ENCODE data around the gene ARHGEF17.

Gene ARHGEF17

GRCh38 chr11:73384872-73385689, 77.0 kb downstream of the ARHGEF17 start:
- TF ChIP-seq CTCF (IDR thresholded peaks at IDR 0.05; ENCODE audit: low read depth, low read length, missing control alignments) = no peak
- DNase-seq (ENCODE audit: low read depth) = peak; percentile 69
- peak overlapping the region; percentile 26 for H3K4me3 ChIP-seq (ENCODE audit: low read depth, low read length)

GRCh38 chr11:73386016-73386415, 77.9 kb downstream of the ARHGEF17 start:
- no peak for TF ChIP-seq CTCF (IDR thresholded peaks at IDR 0.05; ENCODE audit: low read depth, low read length, missing control alignments)
- peak overlapping the region; percentile 26 for H3K4me3 ChIP-seq (ENCODE audit: low read depth, low read length)
- DNase-seq (ENCODE audit: low read depth) = no peak

- no peak for TF ChIP-seq CTCF (IDR thresholded peaks at IDR 0.05; ENCODE audit: low read depth, low read length, missing control alignments)
- peak overlapping the region; percentile 26 for H3K4me3 ChIP-seq (ENCODE audit: low read depth, low read length)
- no peak for DNase-seq (ENCODE audit: low read depth)
These were observed 78.5 kb downstream of the ARHGEF17 start for GRCh38 chr11:73386546-73386945.

- TF ChIP-seq CTCF (IDR thresholded peaks at IDR 0.05; ENCODE audit: low read depth, low read length, missing control alignments) = peak; percentile 21
- DNase-seq (ENCODE audit: low read depth) = no peak
- no peak overlapping the region for H3K4me3 ChIP-seq (ENCODE audit: low read depth, low read length)
These were observed 79.7 kb downstream of the ARHGEF17 start for GRCh38 chr11:73387594-73388264.

- no peak for DNase-seq (ENCODE audit: low read depth)
- no peak overlapping the region for H3K4me3 ChIP-seq (ENCODE audit: low read depth, low read length)
- no peak for TF ChIP-seq CTCF (IDR thresholded peaks at IDR 0.05; ENCODE audit: low read depth, low read length, missing control alignments)
These were observed 80.4 kb downstream of the ARHGEF17 start for GRCh38 chr11:73388265-73389133.

- no peak overlapping the region for H3K4me3 ChIP-seq (ENCODE audit: low read depth, low read length)
- no peak for DNase-seq (ENCODE audit: low read depth)
- TF ChIP-seq CTCF (IDR thresholded peaks at IDR 0.05; ENCODE audit: low read depth, low read length, missing control alignments) = no peak
These were observed 81.1 kb downstream of the ARHGEF17 start for GRCh38 chr11:73389134-73389525.

Data from GM12864 (cell line).